Subcutaneous abdominal adipose tissue (tissue), 5 donors: ENCODE data around the gene RELN.

ENCODE experiments used
- H3K27ac ChIP-seq: one replicate; pipeline ENCODE4 v1.7.0; 2013; ENCODE audit warnings: low read depth, mild to moderate bottlenecking, inconsistent platforms, low read length, moderate library complexity
- H3K27me3 ChIP-seq, 5 donors: one replicate each; pipeline ENCODE4 v1.7.0; 2013; ENCODE audit warnings: low read length in 5 of 5, inconsistent platforms in 1 of 5; ENCODE audit not compliant: control insufficient read depth in 5 of 5, insufficient read depth in 4 of 5
- H3K36me3 ChIP-seq, 5 donors: one replicate each; pipeline ENCODE4 v1.7.0; 2013; ENCODE audit warnings: low read length in 5 of 5; ENCODE audit not compliant: control insufficient read depth in 5 of 5, insufficient read depth in 5 of 5
- H3K4me1 ChIP-seq, 5 donors: one replicate each; pipeline ENCODE4 v1.7.0; 2013; ENCODE audit warnings: low read length in 5 of 5, mild to moderate bottlenecking in 3 of 5, moderate library complexity in 1 of 5; ENCODE audit not compliant: control insufficient read depth in 5 of 5, insufficient read depth in 5 of 5
- H3K4me3 ChIP-seq, 5 donors: one replicate each; pipeline ENCODE4 v1.7.0; 2013; ENCODE audit warnings: low read length in 5 of 5, low read depth in 1 of 5
- H3K9ac ChIP-seq, 5 donors: one replicate each; pipeline ENCODE4 v1.7.0; 2013; ENCODE audit warnings: low read length in 5 of 5, mild to moderate bottlenecking in 4 of 5, moderate library complexity in 3 of 5
- H3K9me3 ChIP-seq, 5 donors: one replicate each; pipeline ENCODE4 v1.7.0; 2013; ENCODE audit warnings: low read length in 5 of 5; ENCODE audit not compliant: control insufficient read depth in 5 of 5
- donor health status: healthy.
- donor health status: healthy.
- donor health status: healthy.
- donor health status: healthy.
- donor health status: healthy.

The RELN gene

DNA sequence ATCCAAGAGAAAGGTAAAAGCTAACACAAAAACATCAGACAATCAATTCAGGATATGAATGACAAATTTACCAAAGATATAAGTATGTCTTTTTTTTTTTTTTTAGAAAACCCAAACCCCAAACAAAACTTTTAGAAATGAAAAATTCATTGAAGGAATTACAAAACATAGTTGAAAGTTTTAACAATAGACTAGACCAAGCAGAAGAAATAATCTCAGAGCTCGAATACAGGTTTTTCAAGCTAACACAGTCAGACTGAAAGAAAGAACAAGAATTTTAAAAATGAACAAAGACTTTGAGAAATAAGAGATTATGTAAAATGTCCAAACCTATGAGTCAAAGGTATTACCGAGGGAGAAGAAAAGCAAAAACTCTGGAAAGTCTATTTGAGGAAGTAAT is 345.1 kb downstream of the RELN start:
- Histone ChIP-seq H3K36me3 (no peaks in the 10 kb centered on the region), H3K9ac (no peak overlapping the region), H3K4me1 (no peaks in the 10 kb centered on the region), H3K9me3 (peaks cover 0 to 14% (median 7%) of the 10 kb centered on the region in 5 donors), H3K27me3 (no peaks in the 10 kb centered on the region), H3K27ac (no peak overlapping the region), H3K4me3 (no peak overlapping the region)

GRCh38 chr7:103640031-103640779 is 349.3 kb downstream of the RELN start:
- Histone ChIP-seq H3K9ac (no peak overlapping the region), H3K4me1 (no peaks in the 10 kb centered on the region), H3K27me3 (no peaks in the 10 kb centered on the region), H3K27ac (no peak overlapping the region), H3K4me3 (no peak overlapping the region), H3K9me3 (peaks cover 0 to 4% (median 0%) of the 10 kb centered on the region in 5 donors), H3K36me3 (no peaks in the 10 kb centered on the region)

- Histone ChIP-seq H3K27ac (no peak overlapping the region), H3K27me3 (no peaks in the 10 kb centered on the region), H3K4me3 (no peak overlapping the region), H3K36me3 (no peaks in the 10 kb centered on the region), H3K9me3 (no peaks in the 10 kb centered on the region), H3K4me1 (no peaks in the 10 kb centered on the region), H3K9ac (no peak overlapping the region)
Observed at GRCh38 chr7:103637726-103638125, 351.7 kb downstream of the RELN start.

DNA sequence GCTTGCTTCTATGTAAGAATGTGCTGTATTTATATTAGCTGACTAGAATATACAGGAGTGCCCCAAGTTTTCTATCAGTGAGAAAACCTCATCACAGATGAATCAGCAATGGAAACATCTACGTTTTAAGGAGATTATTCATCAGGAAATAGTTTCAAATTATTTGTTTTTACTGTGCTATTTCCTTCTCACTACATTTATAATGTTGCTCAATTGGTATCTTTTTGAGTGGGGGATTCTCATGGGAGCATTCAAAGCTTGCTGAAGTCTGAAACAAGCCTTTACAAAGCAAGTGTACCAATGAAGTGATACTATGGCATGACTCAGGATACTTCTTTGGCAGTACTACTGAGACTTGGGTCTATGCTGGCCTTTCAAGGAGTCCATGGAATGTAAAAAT is 352.4 kb downstream of the RELN start:
- H3K9ac ChIP-seq: no peak overlapping the region
- no peaks in the 10 kb centered on the region for H3K36me3 ChIP-seq
- H3K27ac ChIP-seq: no peak overlapping the region
- no peaks in the 10 kb centered on the region for H3K4me1 ChIP-seq
- no peak overlapping the region for H3K4me3 ChIP-seq
- no peaks in the 10 kb centered on the region for H3K9me3 ChIP-seq
- no peaks in the 10 kb centered on the region for H3K27me3 ChIP-seq

DNA sequence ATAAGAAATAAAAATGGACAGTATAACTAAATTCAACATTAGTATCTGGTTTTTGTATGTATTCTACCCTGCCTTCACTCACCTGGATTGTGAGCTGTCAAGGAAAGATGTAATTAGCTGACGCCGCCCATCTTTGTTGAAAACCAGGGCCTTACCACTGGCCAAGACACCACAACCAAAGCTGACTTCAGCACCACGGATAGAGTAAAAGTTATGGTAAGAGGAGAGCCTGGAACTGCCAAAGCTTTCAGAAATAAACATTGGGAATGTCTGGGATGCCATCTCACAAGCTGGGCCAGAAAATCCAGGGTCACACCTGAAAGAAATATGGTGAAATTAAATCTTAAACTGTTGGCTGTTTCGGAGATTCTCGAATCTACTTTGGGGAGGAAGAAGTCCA is 353.3 kb downstream of the RELN start:
- no peak overlapping the region for H3K27ac ChIP-seq
- H3K4me3 ChIP-seq: no peak overlapping the region
- H3K9me3 ChIP-seq: no peaks in the 10 kb centered on the region
- no peaks in the 10 kb centered on the region for H3K27me3 ChIP-seq
- no peaks in the 10 kb centered on the region for H3K36me3 ChIP-seq
- H3K4me1 ChIP-seq: no peaks in the 10 kb centered on the region
- H3K9ac ChIP-seq: no peak overlapping the region

DNA sequence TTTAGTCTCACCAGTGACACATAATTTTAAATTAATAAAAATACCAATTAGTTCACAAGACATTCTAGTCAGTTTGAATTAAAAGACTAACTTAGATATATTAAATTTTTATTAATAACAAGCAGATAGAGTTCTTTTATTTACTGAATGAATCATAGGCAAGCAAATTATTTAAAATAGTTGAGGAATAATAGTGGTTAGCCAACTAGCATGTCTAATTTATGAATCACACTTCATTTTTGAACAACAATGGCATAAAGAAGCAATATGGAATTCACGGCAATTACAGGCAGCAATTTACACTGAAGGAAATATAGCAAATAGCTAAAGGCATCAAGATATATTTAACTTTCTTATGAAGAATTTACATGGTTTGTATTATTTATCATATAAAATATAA is 356.5 kb downstream of the RELN start:
- Histone ChIP-seq H3K9ac (no peak overlapping the region), H3K27ac (no peak overlapping the region), H3K27me3 (no peaks in the 10 kb centered on the region), H3K4me3 (no peak overlapping the region), H3K9me3 (no peaks in the 10 kb centered on the region), H3K4me1 (no peaks in the 10 kb centered on the region), H3K36me3 (no peaks in the 10 kb centered on the region)

DNA sequence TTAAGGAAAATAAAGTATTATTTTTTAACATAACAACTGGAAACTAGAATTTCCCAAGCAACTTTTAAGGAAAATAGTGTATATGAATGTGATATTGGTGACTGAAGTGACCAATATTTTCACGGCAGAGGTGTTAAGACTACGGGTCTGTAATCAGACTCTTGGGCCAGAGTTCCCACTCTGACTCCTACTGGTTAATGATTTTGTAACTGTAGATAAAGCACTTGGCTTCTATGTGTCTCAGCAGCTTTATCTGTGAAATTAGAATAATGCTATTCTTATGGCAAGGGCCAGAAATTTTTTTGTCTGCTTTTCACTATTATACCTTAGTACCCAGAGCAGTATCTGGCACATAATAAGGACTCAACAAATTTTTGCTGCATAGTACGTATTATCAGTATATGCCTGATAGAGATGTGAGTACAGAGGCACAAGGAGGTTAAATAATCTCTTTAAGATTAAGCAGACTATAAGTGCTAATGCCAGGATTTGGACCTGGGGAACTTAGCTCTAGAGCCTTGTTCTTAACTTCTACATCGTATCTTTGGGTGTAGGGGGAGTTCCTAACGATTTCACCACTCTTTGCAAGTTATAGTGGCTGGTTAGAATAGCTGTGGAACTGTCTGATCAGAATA is 357.3 kb downstream of the RELN start:
- no peak overlapping the region for H3K9ac ChIP-seq
- H3K27me3 ChIP-seq: no peaks in the 10 kb centered on the region
- no peaks in the 10 kb centered on the region for H3K4me1 ChIP-seq
- no peak overlapping the region for H3K27ac ChIP-seq
- H3K4me3 ChIP-seq: no peak overlapping the region
- H3K9me3 ChIP-seq: no peaks in the 10 kb centered on the region
- no peaks in the 10 kb centered on the region for H3K36me3 ChIP-seq

GRCh38 chr7:103630318-103630717 is 359.1 kb downstream of the RELN start:
- no peaks in the 10 kb centered on the region for H3K27me3 ChIP-seq
- H3K9ac ChIP-seq: no peak overlapping the region
- H3K27ac ChIP-seq: no peak overlapping the region
- no peak overlapping the region for H3K4me3 ChIP-seq
- H3K9me3 ChIP-seq: no peaks in the 10 kb centered on the region
- no peaks in the 10 kb centered on the region for H3K4me1 ChIP-seq
- no peaks in the 10 kb centered on the region for H3K36me3 ChIP-seq

GRCh38 chr7:103628742-103629141 is 360.7 kb downstream of the RELN start:
- Histone ChIP-seq H3K4me1 (no peaks in the 10 kb centered on the region), H3K9ac (no peak overlapping the region), H3K9me3 (no peaks in the 10 kb centered on the region), H3K27me3 (no peaks in the 10 kb centered on the region), H3K36me3 (no peaks in the 10 kb centered on the region), H3K4me3 (no peak overlapping the region), H3K27ac (no peak overlapping the region)

GRCh38 chr7:103626776-103627175 is 362.7 kb downstream of the RELN start:
- Histone ChIP-seq H3K36me3 (no peaks in the 10 kb centered on the region), H3K4me1 (no peaks in the 10 kb centered on the region), H3K27ac (no peak overlapping the region), H3K9me3 (no peaks in the 10 kb centered on the region), H3K4me3 (no peak overlapping the region), H3K9ac (no peak overlapping the region), H3K27me3 (no peaks in the 10 kb centered on the region)
